ENCODE data around the gene MYBBP1A.
"Not testable (repeated sequence)": the region's sequence is repeated elsewhere in the genome, so short reads cannot be mapped to it uniquely, and the experiment has no call there.

Gene MYBBP1A

GRCh38 chr17:4588391-4588790 lies 33.2 kb upstream of the MYBBP1A start:
- no peak for DNase-seq (ENCODE audit: low spot score)

DNA sequence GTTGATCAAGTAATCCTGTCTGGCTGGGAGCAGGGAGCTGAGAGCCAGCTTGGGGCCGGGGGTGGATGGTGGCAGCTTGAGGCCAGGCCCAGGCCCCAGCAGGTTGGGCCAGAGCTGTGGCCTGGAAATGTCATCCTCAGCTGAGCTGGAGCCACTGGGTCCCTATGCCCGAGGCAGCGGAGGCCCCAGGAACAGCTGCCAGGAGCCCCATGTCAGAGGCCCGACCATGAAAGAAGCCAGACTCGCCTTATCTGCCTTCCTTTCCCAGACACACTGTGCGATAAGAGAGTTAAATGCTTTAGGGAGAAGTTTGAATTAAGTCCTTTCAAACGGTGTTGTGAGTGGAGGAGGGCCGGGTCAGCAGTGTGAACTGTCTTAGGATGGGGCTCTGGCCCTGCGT lies 32.6 kb upstream of the MYBBP1A start:
- no peak for DNase-seq (ENCODE audit: low spot score)

DNA sequence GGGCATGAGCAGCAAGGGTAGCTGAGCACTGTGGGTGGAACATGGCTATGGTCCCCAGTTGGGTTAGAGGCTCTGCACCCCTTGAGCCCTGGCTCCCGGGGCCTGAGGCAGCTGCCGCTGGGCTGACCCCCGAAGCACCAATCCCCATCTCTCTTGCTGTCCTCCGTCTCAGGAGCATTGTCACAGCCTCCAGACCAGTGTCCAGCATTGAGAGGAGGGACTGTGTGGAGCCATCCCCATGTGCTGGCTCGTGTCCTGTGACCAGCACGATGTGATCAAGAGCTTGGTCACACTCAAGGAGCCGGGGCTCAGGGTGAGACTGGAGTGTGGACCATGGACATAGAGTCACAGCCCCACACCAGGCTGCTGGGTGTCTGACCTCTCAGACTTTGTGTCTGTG lies 32.0 kb upstream of the MYBBP1A start:
- no peak for DNase-seq (ENCODE audit: low spot score)

GRCh38 chr17:4586043-4586442 lies 30.9 kb upstream of the MYBBP1A start:
- DNase-seq (ENCODE audit: low spot score) = no peak

- DNase-seq (ENCODE audit: low spot score) = no peak
Observed at GRCh38 chr17:4585638-4585994, 30.4 kb upstream of the MYBBP1A start.

GRCh38 chr17:4584917-4585637 lies 29.9 kb upstream of the MYBBP1A start:
- DNase-seq (ENCODE audit: low spot score) = no peak

DNA sequence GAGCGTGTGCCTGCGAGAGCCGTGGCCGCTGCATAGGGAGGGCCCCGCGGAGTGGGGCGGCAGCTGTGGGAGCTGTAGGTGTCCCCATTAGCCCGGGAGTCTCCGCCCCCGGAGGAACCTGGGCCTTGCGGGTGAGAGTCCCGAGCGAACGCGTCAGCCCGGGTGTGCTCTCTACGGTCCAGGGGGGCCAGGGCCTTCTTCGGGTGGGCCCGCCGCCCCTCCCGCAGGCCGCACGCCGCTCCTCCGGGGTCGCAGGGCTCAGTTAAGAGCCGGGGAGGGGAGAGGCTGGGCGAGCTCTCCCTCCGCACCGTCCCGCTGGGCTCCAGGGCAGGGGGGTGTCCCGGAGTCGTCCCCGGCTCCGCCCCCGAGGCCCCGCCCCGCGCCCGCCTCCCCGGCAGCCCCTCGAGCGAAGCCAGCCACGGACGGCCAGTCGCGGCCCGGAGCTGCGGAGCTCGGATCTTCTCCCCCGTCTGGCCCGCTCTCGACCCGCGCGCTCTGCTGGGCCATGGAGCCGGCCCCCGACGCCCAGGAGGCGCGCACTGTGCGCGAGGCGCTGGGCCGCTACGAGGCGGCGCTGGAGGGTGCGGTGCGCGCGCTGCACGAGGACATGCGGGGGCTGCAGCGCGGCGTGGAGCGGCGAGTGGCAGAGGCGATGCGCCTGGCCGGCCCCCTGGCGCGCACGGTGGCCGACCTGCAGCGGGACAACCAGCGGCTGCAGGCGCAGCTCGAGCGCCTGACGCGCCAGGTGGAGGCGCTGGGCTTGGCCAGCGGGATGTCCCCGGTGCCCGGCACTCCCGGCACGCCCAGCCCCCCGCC lies 29.1 kb upstream of the MYBBP1A start, which contains the start of gene SMTNL2:
TSS of gene SMTNL2 (plus strand) at position 429 of the 816 bp plus-strand sequence. CDS start at position 506, 77 bp downstream.
- DNase-seq (ENCODE audit: low spot score) = no peak

DNA sequence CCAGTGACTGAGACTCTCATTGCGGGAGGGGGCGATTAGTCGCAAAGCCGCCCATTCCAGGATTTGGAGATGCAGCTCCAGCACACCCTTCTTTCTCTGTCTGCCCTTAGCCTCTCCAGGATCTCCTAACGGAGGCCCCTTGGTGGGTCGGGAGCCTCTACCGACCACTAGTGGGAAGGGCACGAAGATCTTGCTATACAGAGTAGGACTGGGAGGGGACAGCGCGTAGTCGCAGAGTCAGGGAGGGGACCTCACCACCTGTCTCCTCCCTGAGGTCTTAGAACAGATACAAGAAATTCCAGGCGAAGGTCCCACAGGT lies 28.6 kb upstream of the MYBBP1A start:
- DNase-seq (ENCODE audit: low spot score) = no peak

GRCh38 chr17:4583206-4583605 lies 28.0 kb upstream of the MYBBP1A start:
- DNase-seq (ENCODE audit: low spot score) = no peak

DNA sequence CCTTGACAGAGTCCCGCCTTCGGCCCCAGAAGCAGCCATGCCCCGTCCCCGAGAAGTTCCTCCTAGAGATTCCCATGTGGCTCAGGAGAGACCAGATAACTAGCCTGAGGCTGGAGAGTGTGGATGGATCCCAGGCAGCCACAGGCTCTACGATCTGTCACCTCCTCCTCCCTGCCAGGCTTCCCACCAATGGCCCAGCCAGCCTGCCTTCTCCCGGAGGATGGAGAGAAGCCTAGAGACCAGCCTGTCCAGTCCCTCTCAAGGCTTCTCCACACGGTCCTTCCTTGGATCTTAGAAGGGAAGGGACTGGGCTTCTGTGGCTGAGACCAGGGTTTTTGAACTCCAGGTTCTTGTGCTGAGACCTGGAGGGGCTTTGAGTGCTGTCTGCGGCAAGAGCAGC lies 27.5 kb upstream of the MYBBP1A start:
- DNase-seq (ENCODE audit: low spot score) = no peak

DNA sequence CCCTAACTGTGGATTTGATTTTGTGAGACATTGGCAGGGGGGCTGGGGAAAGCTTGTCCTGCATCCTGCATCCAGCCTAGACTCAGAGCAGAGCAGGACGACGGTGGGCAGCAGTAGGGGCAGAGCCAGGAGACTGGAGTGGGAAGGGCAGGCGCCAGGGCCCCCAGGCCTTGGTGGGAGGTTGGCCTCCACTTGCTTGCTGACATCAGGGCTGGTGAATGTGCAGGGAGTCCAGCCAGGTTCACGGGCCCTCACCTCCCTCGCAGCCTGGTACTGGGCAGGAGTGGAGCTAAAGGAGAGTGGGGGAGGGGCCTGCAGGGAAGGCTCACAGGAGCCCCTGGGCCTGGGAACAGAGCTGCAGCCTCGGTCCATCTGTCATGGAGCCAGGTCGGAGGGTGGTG lies 26.9 kb upstream of the MYBBP1A start:
- no peak for DNase-seq (ENCODE audit: low spot score)

- DNase-seq (ENCODE audit: low spot score) = no peak
Observed at GRCh38 chr17:4580291-4580690, 25.1 kb upstream of the MYBBP1A start.

DNA sequence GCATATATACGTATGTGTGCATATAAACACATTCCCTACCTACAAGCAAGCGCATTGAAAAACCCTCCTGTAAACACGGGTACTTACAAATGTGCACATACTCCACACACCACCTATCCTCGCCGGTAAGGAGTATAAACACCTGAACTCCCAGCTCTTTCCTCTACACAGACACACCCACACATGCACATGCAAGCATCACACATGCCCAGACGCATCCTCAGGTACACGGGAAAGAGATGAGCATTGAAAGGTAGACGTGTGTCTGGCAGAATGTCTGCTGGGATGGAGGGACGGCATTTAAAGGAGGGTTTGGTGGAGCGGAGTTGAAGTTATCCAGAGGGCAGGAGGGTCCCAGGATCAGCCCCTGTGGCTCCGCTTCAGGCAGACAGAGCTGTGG lies 24.5 kb upstream of the MYBBP1A start:
- DNase-seq (ENCODE audit: low spot score) = no peak

DNA sequence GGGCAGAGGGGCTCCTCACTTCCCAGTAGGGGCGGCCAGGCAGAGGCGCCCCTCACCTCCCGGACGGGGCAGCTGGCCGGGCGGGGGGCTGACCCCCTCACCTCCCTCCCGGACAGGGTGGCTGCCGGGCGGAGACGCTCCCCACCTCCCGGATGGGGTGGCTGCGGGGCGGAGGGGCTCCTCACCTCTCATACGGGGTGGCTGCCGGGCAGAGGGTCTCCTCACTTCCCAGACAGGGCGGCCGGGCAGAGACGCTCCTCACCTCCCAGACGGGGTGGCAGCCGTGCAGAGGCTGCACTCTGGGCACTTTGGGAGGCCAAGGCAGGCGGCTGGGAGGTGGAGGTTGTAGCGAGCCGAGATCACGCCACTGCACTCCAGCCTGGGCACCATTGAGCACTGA lies 23.2 kb upstream of the MYBBP1A start:
- DNase-seq (ENCODE audit: low spot score) = not testable (repeated sequence)

DNA sequence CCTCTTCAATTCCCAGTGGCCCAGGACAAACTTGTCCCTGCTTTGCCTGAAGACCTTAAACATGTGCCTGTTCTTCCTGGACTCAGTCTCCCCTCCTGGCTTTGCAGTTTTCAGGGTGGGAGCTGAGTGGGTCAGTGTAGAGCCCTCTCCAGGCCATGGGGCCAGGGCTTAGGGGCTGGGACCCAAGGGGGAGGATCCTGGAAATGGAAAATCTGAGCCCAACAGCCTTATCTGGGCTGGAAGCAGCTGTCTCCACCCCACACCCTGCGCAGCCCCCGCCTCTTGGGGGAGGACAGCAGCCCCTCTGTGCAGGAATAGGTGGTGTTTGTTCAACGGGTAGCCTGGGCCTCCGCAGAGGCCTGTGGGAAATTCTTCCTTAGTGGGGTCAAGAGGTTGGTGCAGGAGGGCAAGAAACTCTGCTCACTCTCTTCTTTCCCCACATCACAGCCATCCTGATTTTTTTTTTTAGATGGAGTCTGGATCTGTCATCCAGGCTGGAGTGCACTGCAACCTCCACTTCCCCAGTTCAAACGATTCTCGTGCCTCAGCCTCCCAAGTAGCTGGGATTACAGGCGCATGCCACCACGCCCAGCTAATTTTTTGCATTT lies 22.3 kb upstream of the MYBBP1A start:
- no peak for DNase-seq (ENCODE audit: low spot score)

DNA sequence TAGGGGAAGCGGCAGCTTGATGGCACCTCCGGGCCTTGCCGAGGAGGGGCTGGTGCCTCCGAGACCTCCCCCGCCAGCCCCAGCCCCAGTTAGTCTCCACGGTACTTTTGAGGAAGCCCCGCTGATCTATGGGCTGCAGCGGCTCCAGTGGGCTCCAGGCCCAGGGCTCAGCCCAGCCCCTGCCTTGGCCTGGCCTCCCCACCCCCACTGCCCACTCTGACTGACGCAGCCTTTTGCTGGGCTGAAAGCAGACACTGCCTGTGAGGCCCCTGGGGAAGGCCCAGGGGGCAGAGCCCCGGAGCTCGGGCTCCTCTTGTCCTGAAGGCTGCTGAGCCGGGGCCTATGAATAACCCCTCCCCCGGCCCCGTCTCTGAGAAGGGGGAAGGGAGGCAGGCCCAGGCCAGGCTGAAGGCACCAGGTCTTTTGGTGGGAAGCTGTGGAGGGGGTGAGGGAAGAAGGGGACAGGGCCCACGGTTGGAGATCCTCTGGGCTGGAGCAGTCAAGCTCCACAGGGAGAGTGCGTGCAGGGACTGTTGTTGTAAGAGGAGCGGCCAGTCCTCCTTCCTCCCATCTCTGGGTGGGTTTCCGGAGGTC lies 21.6 kb upstream of the MYBBP1A start:
- no peak for DNase-seq (ENCODE audit: low spot score)

- DNase-seq (ENCODE audit: low spot score) = no peak
Observed at GRCh38 chr17:4576161-4576558, 21.0 kb upstream of the MYBBP1A start.

GRCh38 chr17:4574448-4575045 lies 19.4 kb upstream of the MYBBP1A start:
- no peak for DNase-seq (ENCODE audit: low spot score)

GRCh38 chr17:4573669-4574068 lies 18.5 kb upstream of the MYBBP1A start:
- DNase-seq (ENCODE audit: low spot score) = no peak

DNA sequence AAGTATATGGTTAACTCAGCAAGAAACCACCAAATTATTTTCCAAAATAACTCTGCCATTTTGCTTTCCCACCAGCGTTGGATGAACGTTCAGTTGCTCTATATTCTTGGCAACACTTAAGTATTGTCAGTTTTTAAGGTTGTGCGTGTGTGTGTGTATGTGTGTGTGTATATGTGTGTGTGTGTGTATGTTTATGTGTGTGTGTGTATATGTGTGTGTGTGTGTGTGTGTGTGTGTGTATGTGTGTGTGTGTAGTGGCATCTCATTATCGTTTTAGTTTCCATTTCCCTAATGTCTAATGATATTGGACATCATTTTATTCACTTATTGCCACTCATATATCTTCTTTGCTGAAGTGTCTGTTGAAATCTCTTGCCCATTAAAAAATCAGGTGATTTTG lies 17.9 kb upstream of the MYBBP1A start:
- DNase-seq (ENCODE audit: low spot score) = no peak

DNA sequence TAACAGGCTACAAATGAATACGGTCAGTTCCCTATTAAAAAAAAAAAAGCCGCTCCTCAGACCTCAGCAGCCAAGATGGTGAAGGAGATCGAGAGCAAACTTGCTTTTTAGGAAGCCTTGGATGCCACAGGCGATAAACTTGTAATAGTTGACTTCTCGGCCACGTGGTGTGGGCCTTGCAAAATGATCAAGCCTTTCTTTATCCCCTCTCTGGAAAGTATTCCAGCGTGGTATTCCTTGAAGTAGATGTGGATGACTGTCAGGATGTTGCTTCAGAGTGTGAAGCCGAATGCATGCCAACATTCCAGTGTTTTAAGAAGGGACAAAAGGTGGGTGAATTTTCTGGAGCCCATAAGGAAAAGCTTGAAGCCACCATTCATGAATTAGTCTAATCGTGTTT lies 16.9 kb upstream of the MYBBP1A start:
- no peak for DNase-seq (ENCODE audit: low spot score)

GRCh38 chr17:4569591-4569990 lies 14.4 kb upstream of the MYBBP1A start:
- DNase-seq (ENCODE audit: low spot score) = no peak

DNA sequence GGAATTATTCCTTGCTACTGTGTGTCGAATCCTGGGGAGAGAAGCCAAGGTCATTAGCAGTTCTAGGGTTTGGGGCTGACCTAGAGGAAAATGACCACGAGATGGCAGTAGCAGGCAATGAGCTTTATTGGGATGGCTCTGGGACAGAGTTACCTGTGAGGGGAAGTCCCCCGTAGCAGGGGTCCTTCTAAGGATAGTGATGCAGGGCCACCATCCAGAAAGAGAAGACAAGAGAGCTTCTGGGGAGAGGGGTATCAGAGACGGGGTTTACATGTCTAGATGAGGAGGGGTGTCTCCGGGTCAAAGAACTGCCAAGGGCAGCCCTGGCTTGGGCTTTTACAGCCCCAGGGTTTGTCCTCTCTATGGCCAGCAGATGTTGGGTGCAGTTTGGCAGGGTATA lies 11.6 kb upstream of the MYBBP1A start:
- DNase-seq (ENCODE audit: low spot score) = peak; percentile 81
